ENCODE measurements around the gene KRTAP5-10.
"Not testable (repeated sequence)": the region's sequence is repeated elsewhere in the genome, so short reads cannot be mapped to it uniquely, and the experiment has no call there.

The KRTAP5-10 gene

GRCh38 chr11:71611218-71611910 is 46.0 kb downstream of the KRTAP5-10 start:
- DNase-seq = not testable (repeated sequence)

- DNase-seq = not testable (repeated sequence)
These were observed 48.6 kb downstream of the KRTAP5-10 start for GRCh38 chr11:71613931-71614330.

GRCh38 chr11:71614366-71614917 is 49.1 kb downstream of the KRTAP5-10 start:
- DNase-seq = not testable (repeated sequence)

- not testable (repeated sequence) for DNase-seq
These were observed 49.6 kb downstream of the KRTAP5-10 start for GRCh38 chr11:71615003-71615402.
